CD14-positive monocyte (primary cell): ENCODE results near the gene CLEC14A. TPM values are rescaled to one million over a fixed set of nuclear protein-coding genes. Genes with fewer than 3 reads are reported as not detected.

Source experiments
- DNase-seq, 3 donors: peaks; one replicate each; pipeline ENCODE4 v3.0.0-alpha.2; 2011 to 2022
- H2AFZ ChIP-seq: 2 replicates; pipeline ENCODE4 v1.6.0; 2012; ENCODE audit warnings: mild to moderate bottlenecking, low read depth, low read length, inconsistent platforms; ENCODE audit not compliant: insufficient read depth, poor library complexity, severe bottlenecking
- H3K27ac ChIP-seq, 2 donors: 1 replicate in 1 of 2; 2 replicates in 1 of 2; pipeline ENCODE4 v1.5.1; 2012 to 2013; ENCODE audit warnings: low read length in 2 of 2, control low read depth in 1 of 2, inconsistent platforms in 1 of 2, low read depth in 1 of 2, mild to moderate bottlenecking in 1 of 2
- H3K27me3 ChIP-seq, 2 donors: one replicate each; pipeline versions ENCODE4 v1.6.0 to v1.6.1; 2011 to 2013; ENCODE audit warnings: low read length in 2 of 2; ENCODE audit not compliant: control insufficient read depth in 2 of 2, insufficient read depth in 2 of 2
- H3K36me3 ChIP-seq, 2 donors: replicated peaks in 1 of 2; 1 replicate in 1 of 2; 2 replicates in 1 of 2; pipeline versions ENCODE4 v1.5.1 to v1.6.1; 2012 to 2013; ENCODE audit warnings: low read length in 2 of 2, control low read depth in 1 of 2, inconsistent platforms in 1 of 2, mild to moderate bottlenecking in 1 of 2; ENCODE audit not compliant: insufficient read depth in 2 of 2, control insufficient read depth in 1 of 2
- H3K4me1 ChIP-seq, 2 donors: 1 replicate in 1 of 2; 2 replicates in 1 of 2; pipeline versions ENCODE4 v1.5.1 to v1.6.1; 2012 to 2013; ENCODE audit warnings: low read length in 2 of 2, control low read depth in 1 of 2, inconsistent platforms in 1 of 2, mild to moderate bottlenecking in 1 of 2, moderate library complexity in 1 of 2; ENCODE audit not compliant: insufficient read depth in 2 of 2, control insufficient read depth in 1 of 2
- H3K4me2 ChIP-seq: replicated peaks from 2 replicates; pipeline ENCODE3; 2012; ENCODE audit warnings: low read length, moderate library complexity, mild to moderate bottlenecking; ENCODE audit not compliant: poor library complexity, severe bottlenecking; ENCODE audit errors: extremely low read depth
- H3K4me3 ChIP-seq, 3 experiments: fragments of 200-600 bp in 1 of 3; sonication (generic) in 1 of 3; replicated peaks in 1 of 3; 1 replicate in 2 of 3; 2 replicates in 1 of 3; pipeline ENCODE4 v1.5.1; 2011 to 2013; ENCODE audit warnings: low read length in 3 of 3, mild to moderate bottlenecking in 3 of 3, control low read depth in 2 of 3, low read depth in 2 of 3, inconsistent platforms in 1 of 3, moderate library complexity in 1 of 3
- H3K79me2 ChIP-seq: 2 replicates; pipeline ENCODE4 v1.6.0; 2012; ENCODE audit warnings: mild to moderate bottlenecking, control low read depth, inconsistent platforms, low read length, moderate library complexity; ENCODE audit not compliant: insufficient read depth
- H3K9ac ChIP-seq: 2 replicates; pipeline ENCODE4 v1.6.0; 2017; ENCODE audit warnings: low read length, mild to moderate bottlenecking; ENCODE audit not compliant: insufficient read depth, poor library complexity, severe bottlenecking
- H3K9me3 ChIP-seq, 2 donors: replicated peaks in 1 of 2; 1 replicate in 1 of 2; 2 replicates in 1 of 2; pipeline versions ENCODE4 v1.5.1 to v1.6.1; 2012 to 2013; ENCODE audit warnings: low read length in 2 of 2, control low read depth in 1 of 2; ENCODE audit not compliant: control insufficient read depth in 1 of 2, insufficient read depth in 1 of 2
- H4K20me1 ChIP-seq: 2 replicates; pipeline ENCODE4 v1.6.0; 2012; ENCODE audit warnings: mild to moderate bottlenecking, low read length, control low read depth, moderate library complexity; ENCODE audit not compliant: insufficient read depth
- H3K27ac Mint-ChIP-seq, 7 donors: one replicate each; pipeline ENCODE4 v1.8.0; 2020; ENCODE audit warnings: mild to moderate bottlenecking in 7 of 7, mixed read lengths in 7 of 7, moderate library complexity in 6 of 7, inconsistent platforms in 2 of 7
- H3K27me3 Mint-ChIP-seq, 3 donors: one replicate each; pipeline ENCODE4 v1.8.0; 2021 to 2022; ENCODE audit warnings: low read depth in 3 of 3, mild to moderate bottlenecking in 3 of 3, mixed read lengths in 3 of 3, moderate library complexity in 3 of 3, inconsistent platforms in 1 of 3
- H3K36me3 Mint-ChIP-seq, 2 donors: one replicate each; pipeline ENCODE4 v1.8.0; 2020; ENCODE audit warnings: mixed read lengths in 2 of 2, inconsistent platforms in 1 of 2, mild to moderate bottlenecking in 1 of 2
- H3K4me1 Mint-ChIP-seq: one replicate; pipeline ENCODE4 v1.8.0; 2020; ENCODE audit warnings: mild to moderate bottlenecking, mixed read lengths
- H3K4me3 Mint-ChIP-seq, 2 donors: one replicate each; pipeline ENCODE4 v1.8.0; 2020; ENCODE audit warnings: mild to moderate bottlenecking in 2 of 2, mixed read lengths in 2 of 2, moderate library complexity in 1 of 2
- H3K9me3 Mint-ChIP-seq, 7 donors: one replicate each; pipeline ENCODE4 v1.8.0; 2020 to 2022; ENCODE audit warnings: mixed read lengths in 7 of 7, mild to moderate bottlenecking in 6 of 7, moderate library complexity in 6 of 7, inconsistent platforms in 2 of 7
- WGBS: methylation state at CpG from one replicate; pipeline ENCODE4 v1.1.5; 2013; ENCODE audit warnings: missing lambda C conversion rate; ENCODE audit not compliant: insufficient coverage; 5-methylcytosine and 5-hydroxymethylcytosine counted together
- intact Hi-C, 2 donors: fragments of 100-400 bp; cut with micrococcal nuclease; formaldehyde crosslinking; loops; one replicate each; pipeline versions ENCODE4 v1.15.0 to v1.15.1; 2023
- polyA plus RNA-seq, 3 donors: library from polyadenylated mRNA; depleted of rRNA in 1 of 3; unstranded in 2 of 3; stranded (reverse) in 1 of 3; fragments of 300-500 nt in 2 of 3; fragments of >200 nt in 1 of 3; fragmentation: Illumina TruSeq in 2 of 3; gene quantifications; 1 replicate in 2 of 3; 2 replicates in 1 of 3; pipeline ENCODE4 v1.2.3, GENCODE V29; 2012 to 2021
- TF ChIP-seq, protein P1 (sequence below): fragments of 200-600 bp; IDR thresholded peaks from one replicate; pipeline ENCODE4 v1.8.0; 2022; ENCODE audit warnings: antibody characterized with exemption, mild to moderate bottlenecking

The CLEC14A gene
- polyA plus RNA-seq, 3 donors, result not detected

DNA sequence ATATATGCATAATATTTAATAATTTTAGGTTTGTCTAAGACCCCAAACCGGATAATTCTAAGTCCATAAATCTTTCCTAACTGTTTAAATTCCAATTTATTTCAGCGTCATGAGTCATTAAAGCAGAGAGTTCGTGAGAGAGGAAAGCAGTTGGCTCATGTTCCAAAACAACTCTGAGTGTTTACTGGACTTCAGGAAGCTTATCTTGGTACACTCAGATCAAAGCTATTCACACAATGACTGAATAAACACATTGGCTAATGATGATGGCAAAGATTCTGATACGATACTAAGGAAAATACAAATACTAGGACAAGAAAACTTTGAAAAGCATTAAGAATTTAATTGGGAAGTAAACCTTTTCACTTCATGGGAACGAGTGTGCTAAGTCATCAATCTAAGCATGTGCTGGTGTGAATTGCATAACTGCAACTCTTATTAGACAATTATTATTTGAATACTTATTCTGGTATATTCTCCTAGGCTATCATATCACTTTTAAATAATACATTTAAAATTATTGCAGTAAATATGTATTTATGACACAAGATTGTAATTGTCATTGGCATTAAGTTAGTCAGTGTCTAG is 34.8 kb upstream of the CLEC14A start:
- no peak overlapping the region for H3K9ac ChIP-seq
- Mint-ChIP-seq H3K27ac (no peak overlapping the region), H3K4me3 (no peak overlapping the region), H3K9me3 (peaks cover 0 to 5% (median 0%) of the 10 kb centered on the region in 7 donors), H3K4me1 (no peaks in the 10 kb centered on the region), H3K27me3 (peaks cover 0 to 4% (median 1%) of the 10 kb centered on the region in 3 donors), H3K36me3 (no peaks in the 10 kb centered on the region)
- no peak overlapping the region for H3K4me2 ChIP-seq
- H3K27ac ChIP-seq, result no peak overlapping the region
- WGBS, result no CpG with 5 or more reads among the region's 5 CpGs
- no peaks in the 10 kb centered on the region for H3K79me2 ChIP-seq
- no peak overlapping the region for H2AFZ ChIP-seq
- H3K4me3 ChIP-seq, result no peak overlapping the region
- no peaks in the 10 kb centered on the region for H3K4me1 ChIP-seq
- H4K20me1 ChIP-seq, result no peaks in the 10 kb centered on the region
- no peak for DNase-seq
- TF ChIP-seq, protein P1, sequence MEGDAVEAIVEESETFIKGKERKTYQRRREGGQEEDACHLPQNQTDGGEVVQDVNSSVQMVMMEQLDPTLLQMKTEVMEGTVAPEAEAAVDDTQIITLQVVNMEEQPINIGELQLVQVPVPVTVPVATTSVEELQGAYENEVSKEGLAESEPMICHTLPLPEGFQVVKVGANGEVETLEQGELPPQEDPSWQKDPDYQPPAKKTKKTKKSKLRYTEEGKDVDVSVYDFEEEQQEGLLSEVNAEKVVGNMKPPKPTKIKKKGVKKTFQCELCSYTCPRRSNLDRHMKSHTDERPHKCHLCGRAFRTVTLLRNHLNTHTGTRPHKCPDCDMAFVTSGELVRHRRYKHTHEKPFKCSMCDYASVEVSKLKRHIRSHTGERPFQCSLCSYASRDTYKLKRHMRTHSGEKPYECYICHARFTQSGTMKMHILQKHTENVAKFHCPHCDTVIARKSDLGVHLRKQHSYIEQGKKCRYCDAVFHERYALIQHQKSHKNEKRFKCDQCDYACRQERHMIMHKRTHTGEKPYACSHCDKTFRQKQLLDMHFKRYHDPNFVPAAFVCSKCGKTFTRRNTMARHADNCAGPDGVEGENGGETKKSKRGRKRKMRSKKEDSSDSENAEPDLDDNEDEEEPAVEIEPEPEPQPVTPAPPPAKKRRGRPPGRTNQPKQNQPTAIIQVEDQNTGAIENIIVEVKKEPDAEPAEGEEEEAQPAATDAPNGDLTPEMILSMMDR, result no peak
- intact Hi-C loops, result no loop called here
- no peaks in the 10 kb centered on the region for H3K36me3 ChIP-seq
- H3K9me3 ChIP-seq, result no peaks in the 10 kb centered on the region
- H3K27me3 ChIP-seq, result no peaks in the 10 kb centered on the region

DNA sequence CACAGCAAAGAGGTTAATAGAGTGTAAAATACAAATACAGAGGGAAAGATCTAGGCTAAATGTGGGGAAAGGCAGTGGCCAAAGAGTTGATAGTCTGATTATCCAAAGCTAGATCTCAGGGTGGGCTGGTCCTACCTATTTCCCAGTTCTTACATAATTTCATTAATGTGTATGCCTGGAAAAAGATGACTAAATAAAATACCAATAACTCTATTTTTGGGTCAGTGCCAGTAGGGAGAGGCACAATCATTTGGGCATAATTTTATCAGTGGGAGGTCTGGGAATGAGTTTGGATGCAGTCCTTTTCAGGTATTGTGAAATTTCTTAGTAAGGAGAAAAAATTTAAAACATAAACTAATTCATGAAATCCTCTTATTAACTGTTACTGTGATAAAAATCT is 30.6 kb upstream of the CLEC14A start:
- DNase-seq, result no peak
- H3K27ac Mint-ChIP-seq, result no peak overlapping the region
- Histone ChIP-seq H4K20me1 (no peaks in the 10 kb centered on the region), H3K79me2 (no peaks in the 10 kb centered on the region), H3K4me3 (no peak overlapping the region), H3K4me1 (no peaks in the 10 kb centered on the region), H3K27ac (no peak overlapping the region), H2AFZ (no peak overlapping the region), H3K9ac (no peak overlapping the region), H3K27me3 (no peaks in the 10 kb centered on the region), H3K9me3 (no peaks in the 10 kb centered on the region), H3K36me3 (no peaks in the 10 kb centered on the region), H3K4me2 (no peak overlapping the region)
- H3K27me3 Mint-ChIP-seq, result peaks cover 0 to 4% (median 3%) of the 10 kb centered on the region in 3 donors
- peaks cover 0 to 2% (median 0%) of the 10 kb centered on the region in 7 donors for H3K9me3 Mint-ChIP-seq
- H3K4me1 Mint-ChIP-seq, result no peaks in the 10 kb centered on the region
- H3K4me3 Mint-ChIP-seq, result no peak overlapping the region
- intact Hi-C loops, result no loop called here
- H3K36me3 Mint-ChIP-seq, result no peaks in the 10 kb centered on the region
- TF ChIP-seq, protein P1, result no peak
